ENCODE data around the gene FOXG1. TPM values are rescaled to one million over a fixed set of nuclear protein-coding genes. Genes with fewer than 3 reads are reported as not detected.

FOXG1 gene
- total RNA-seq, 2 experiments from 2014 or later, result not detected

DNA sequence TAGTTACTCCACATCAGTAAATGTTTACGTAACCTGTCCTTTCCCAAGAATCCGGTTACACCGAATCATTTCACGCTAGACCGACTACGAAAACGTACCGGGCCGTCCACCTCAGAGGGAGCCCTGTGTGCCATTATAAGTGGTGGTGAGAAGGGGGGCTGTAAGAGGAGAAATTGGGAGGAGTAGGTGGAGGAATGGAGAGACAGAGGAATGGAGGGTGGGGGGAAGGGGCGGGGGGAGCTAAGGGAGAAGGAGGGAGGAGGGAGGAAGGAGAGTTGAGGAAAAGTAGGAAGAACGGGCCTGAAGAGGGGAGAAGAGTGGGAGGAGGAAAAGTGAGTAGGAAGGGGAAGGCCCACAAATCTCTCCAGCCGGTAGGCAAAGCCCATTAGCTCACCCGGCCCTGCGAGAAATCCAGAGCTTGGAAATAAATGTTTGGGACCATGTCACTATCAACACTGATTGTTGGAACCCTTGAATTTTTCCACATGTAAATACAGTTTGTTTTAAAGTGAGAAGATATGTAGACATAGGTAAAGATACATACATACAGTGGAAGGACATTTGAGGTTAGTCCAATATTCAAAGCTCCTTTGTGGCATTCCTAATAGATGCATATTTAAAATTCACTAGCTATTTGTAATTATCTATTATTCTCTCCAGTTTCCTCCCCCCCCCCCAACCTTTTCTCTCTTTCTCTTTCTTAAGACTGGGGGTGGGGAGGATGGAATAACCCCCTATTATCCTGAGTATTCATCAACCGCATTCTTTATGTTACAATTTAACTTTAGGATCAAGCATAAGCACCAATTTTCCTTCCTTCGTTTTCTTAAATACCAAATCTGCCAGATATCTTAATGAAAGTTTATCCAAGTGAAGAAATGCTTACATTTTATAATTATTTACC is 2.1 kb upstream of the FOXG1 start:
- intact Hi-C loops (cut with micrococcal nuclease), result no loop called here
- H3K9me3 Mint-ChIP-seq, result peaks cover 5% of the 10 kb centered on the region
- TF ChIP-seq, protein P1, sequence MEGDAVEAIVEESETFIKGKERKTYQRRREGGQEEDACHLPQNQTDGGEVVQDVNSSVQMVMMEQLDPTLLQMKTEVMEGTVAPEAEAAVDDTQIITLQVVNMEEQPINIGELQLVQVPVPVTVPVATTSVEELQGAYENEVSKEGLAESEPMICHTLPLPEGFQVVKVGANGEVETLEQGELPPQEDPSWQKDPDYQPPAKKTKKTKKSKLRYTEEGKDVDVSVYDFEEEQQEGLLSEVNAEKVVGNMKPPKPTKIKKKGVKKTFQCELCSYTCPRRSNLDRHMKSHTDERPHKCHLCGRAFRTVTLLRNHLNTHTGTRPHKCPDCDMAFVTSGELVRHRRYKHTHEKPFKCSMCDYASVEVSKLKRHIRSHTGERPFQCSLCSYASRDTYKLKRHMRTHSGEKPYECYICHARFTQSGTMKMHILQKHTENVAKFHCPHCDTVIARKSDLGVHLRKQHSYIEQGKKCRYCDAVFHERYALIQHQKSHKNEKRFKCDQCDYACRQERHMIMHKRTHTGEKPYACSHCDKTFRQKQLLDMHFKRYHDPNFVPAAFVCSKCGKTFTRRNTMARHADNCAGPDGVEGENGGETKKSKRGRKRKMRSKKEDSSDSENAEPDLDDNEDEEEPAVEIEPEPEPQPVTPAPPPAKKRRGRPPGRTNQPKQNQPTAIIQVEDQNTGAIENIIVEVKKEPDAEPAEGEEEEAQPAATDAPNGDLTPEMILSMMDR (IDR thresholded peaks at IDR 0.05), result no peak
- peaks cover 69% of the 10 kb centered on the region for H3K27me3 Mint-ChIP-seq
- peaks cover 12% of the 10 kb centered on the region for H3K36me3 Mint-ChIP-seq (ENCODE audit: low read depth)
- ChIA-PET CTCF (no interaction called here), POLR2A (no interaction called here)
- H3K4me1 Mint-ChIP-seq (ENCODE audit: low read depth), result peaks cover 7% of the 10 kb centered on the region
- no peak overlapping the region for H3K4me3 Mint-ChIP-seq
- DNase-seq, result no peak
- ATAC-seq, result no peak
- H3K27ac Mint-ChIP-seq, result no peak overlapping the region

DNA sequence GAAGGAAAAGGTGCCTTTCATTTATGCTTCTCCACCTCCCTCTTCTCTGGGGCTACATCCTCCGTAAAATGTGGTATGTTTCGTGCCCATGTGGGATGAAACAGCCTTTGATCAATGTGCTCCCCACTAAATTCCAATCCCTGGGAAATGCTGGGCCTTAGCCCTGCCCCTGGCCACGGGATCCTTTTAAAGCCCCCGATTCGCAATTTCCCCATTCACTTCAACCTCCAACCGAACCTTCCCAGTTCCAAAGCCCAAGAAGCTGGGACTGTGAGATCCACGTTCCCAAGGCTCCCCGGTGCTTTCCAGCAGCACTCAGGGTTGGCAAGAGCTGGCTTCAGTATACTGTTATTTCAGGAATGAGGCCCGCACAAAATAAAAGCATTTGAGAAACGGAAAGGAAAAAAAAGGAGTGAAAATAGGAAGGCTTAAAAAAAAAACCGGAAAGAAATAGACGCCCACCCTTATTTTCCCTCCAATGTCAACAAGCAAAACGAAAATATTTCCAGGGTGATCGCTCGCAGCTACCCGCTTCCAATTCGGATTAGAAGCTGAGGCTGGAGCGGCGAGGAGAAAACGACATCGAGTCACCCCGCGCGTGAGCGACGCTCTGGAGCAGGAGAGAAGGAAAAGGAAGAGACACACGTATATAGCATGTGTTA is 1.3 kb upstream of the FOXG1 start:
- H3K9me3 Mint-ChIP-seq, result peaks cover 2% of the 10 kb centered on the region
- ChIA-PET CTCF (no interaction called here), POLR2A (no interaction called here)
- ATAC-seq (no peak), DNase-seq (no peak)
- H3K4me3 Mint-ChIP-seq, result no peak overlapping the region
- H3K27ac Mint-ChIP-seq, result no peak overlapping the region
- peaks cover 7% of the 10 kb centered on the region for H3K4me1 Mint-ChIP-seq (ENCODE audit: low read depth)
- TF ChIP-seq, protein P1 (IDR thresholded peaks at IDR 0.05), result no peak
- intact Hi-C loops (cut with micrococcal nuclease), result no loop called here
- peaks cover 61% of the 10 kb centered on the region for H3K27me3 Mint-ChIP-seq
- H3K36me3 Mint-ChIP-seq (ENCODE audit: low read depth), result peaks cover 12% of the 10 kb centered on the region

DNA sequence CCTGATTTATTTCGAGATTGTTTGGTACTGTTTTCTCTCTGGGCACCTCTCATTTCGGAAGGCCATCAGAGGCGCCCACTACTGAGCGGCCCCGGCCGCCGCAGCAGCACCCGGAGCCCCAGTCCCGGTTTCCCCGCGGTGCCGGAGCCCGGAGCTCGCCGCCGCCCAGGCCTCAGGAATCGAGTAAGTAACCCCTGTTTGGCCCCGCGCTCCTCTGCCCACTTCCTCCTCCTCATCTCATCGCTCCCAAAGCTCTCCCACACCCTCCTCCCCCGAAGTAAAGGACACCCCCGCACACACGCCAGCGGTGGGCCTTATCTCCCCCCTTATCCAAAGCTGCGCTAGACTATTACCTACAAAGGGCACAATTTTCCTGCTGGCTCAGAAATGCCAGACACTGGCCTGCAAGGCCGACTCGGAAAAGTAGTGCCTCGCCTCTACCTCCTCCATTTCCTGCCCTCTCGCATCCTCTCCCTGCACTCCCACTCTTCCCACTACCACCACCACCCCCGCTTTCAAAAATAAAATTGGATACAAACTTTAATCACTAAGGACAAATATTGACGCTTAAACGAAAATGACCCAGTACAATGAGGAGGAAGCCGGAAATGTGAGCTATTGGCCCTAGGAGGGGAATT is 637 bp upstream of the FOXG1 start:
- Mint-ChIP-seq H3K4me1 (ENCODE audit: low read depth) (peaks cover 7% of the 10 kb centered on the region), H3K36me3 (ENCODE audit: low read depth) (peaks cover 12% of the 10 kb centered on the region), H3K9me3 (peaks cover 2% of the 10 kb centered on the region), H3K27me3 (peaks cover 59% of the 10 kb centered on the region), H3K27ac (peak overlapping the region; percentile 28), H3K4me3 (peak overlapping the region; percentile 49)
- DNase-seq (no peak), ATAC-seq (no peak)
- TF ChIP-seq, protein P1 (IDR thresholded peaks at IDR 0.05), result no peak
- intact Hi-C loops (cut with micrococcal nuclease), result no loop called here
- POLR2A ChIA-PET, result no interaction called here
- CTCF ChIA-PET, result no interaction called here

DNA sequence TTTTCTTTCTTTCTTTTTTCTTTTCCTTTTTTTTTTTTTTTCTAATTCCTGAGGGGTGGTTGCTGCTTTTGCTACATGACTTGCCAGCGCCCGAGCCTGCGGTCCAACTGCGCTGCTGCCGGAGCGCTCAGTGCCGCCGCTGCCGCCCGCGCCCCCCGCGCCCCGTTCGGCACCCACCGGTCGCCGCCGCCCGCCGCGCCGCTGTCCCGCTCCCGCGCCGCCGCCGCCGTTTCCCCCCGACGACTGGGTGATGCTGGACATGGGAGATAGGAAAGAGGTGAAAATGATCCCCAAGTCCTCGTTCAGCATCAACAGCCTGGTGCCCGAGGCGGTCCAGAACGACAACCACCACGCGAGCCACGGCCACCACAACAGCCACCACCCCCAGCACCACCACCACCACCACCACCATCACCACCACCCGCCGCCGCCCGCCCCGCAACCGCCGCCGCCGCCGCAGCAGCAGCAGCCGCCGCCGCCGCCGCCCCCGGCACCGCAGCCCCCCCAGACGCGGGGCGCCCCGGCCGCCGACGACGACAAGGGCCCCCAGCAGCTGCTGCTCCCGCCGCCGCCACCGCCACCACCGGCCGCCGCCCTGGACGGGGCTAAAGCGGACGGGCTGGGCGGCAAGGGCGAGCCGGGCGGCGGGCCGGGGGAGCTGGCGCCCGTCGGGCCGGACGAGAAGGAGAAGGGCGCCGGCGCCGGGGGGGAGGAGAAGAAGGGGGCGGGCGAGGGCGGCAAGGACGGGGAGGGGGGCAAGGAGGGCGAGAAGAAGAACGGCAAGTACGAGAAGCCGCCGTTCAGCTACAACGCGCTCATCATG is 654 bp downstream of the FOXG1 start:
- no peak overlapping the region for H3K4me3 Mint-ChIP-seq
- CTCF ChIA-PET, result interaction anchor here (1.0 kb wide), 1 partner anchor 13 kb away, joined by 3 read pairs; no protein-coding TSS in a partner anchor
- peaks cover 7% of the 10 kb centered on the region for H3K4me1 Mint-ChIP-seq (ENCODE audit: low read depth)
- no peak for ATAC-seq
- TF ChIP-seq, protein P1 (IDR thresholded peaks at IDR 0.05), result no peak
- H3K27ac Mint-ChIP-seq, result no peak overlapping the region
- DNase-seq, result no peak
- peaks cover 2% of the 10 kb centered on the region for H3K9me3 Mint-ChIP-seq
- POLR2A ChIA-PET, result no interaction called here
- intact Hi-C loops (cut with micrococcal nuclease), result no loop called here
- H3K27me3 Mint-ChIP-seq, result peaks cover 49% of the 10 kb centered on the region
- H3K36me3 Mint-ChIP-seq (ENCODE audit: low read depth), result peaks cover 12% of the 10 kb centered on the region
